Activated CD4-positive, CD25-positive, alpha-beta regulatory T cell treated with anti-CD3 and anti-CD28 coated beads, Interleukin-2, amount 50 U/mL, for 24 hours (primary cell): ENCODE results near the gene WDR13.
"Not testable (repeated sequence)": the region's sequence is repeated elsewhere in the genome, so short reads cannot be mapped to it uniquely, and the experiment has no call there.

Experiments
- ATAC-seq, 2 donors: fragments of 150-1000 bp; cut with Tn5 transposase; one replicate each; pipeline ENCODE4 v1.10.0; 2021; ENCODE audit warnings: mild to moderate bottlenecking in 1 of 2, moderate library complexity in 1 of 2

WDR13 gene

GRCh38 chrX:48597353-48598264 lies at the start of gene WDR13:
TSS of gene WDR13 (plus strand) at chrX:48597492. CDS start at chrX:48597997, 505 bp downstream.
- peak; percentile 87 to 92 for ATAC-seq

- ATAC-seq: no peak
Observed at GRCh38 chrX:48548871-48549270, 48.4 kb upstream of the WDR13 start.

DNA sequence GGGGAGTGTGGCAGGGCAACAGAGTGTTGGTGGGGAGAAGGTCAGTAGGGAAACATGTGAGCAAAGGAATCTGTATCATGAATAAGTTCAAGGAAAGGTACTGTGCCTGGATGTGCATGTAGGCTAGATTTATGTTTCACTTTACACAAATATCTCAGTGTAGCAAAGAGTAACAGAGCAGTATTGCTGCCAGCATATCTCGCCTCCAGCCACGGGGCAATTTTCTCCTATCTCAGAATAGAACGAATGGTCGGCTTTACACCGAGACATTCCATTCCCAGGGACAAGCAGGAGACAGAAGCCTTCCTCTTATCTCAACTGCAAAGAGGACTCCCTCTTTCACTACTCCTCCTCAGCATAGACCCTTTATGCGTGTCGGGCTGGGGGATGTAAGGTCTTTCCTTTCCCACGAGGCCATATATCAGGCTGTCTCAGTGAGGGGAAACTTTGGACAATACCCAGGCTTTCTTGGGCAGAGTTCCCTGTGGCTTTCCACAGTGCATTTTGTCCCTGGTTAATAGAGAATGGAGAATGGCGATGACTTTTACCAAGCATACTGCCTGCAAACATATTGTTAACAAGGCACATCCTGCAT lies 41.5 kb upstream of the WDR13 start:
- ATAC-seq: not testable (repeated sequence)

DNA sequence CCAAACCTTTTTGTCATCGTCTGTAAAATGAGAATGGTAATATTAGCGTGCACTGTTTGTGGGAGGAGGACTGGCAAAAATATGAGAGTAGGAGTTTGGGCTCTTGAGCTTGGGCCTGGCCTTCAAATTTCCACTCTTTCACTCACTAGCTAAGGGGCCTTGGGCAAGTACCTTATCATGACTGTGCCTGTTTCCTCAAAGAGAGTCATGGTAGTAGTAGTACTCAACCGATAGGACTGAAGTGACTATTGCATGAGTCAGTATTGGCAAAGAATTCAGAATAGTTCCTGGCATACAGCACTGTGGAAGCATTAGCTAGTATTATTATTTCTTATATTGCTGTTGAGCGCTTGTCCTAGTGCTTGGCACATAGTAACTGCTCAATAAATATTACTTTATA lies 39.0 kb upstream of the WDR13 start:
- ATAC-seq: peak; percentile 95 to 97

GRCh38 chrX:48559636-48560035 lies 37.7 kb upstream of the WDR13 start:
- no peak for ATAC-seq

- no peak for ATAC-seq
Observed at GRCh38 chrX:48560056-48560455, 37.2 kb upstream of the WDR13 start.

DNA sequence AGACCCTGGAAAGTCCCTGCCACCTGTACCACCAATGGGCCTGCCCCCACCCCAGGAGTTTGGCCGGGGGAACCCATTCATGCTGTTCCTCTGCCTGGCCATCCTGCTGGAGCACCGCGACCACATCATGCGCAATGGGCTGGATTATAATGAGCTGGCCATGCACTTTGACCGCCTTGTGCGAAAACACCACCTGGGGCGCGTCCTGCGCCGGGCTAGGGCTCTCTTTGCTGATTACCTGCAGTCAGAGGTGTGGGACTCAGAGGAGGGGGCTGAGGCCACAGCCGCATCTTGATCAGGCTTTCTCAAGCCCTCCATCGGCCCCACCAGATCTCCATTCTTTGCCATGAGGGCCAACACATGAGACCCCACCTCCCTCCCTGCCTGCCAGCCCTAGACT lies 36.6 kb upstream of the WDR13 start:
- no peak for ATAC-seq

DNA sequence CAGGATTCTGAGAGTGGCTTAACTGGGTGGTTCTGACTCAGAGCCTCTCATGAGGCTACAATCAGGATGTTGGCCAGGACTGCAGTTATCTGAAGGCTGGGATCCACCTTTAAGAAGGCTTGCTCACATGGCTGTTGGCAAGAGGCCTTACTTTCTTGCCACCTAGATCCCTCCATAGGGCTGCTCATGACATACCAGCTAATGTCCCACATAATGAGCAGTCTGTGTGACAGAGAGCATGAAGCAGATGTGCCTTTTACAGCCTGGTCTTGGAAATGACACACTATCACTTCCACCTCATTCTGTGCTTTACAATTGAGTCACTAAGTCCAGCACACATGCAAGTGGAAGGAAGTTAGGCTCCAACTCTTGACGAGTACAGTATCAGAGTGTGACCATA lies 27.3 kb upstream of the WDR13 start:
- peak; percentile 37 to 53 for ATAC-seq

GRCh38 chrX:48573690-48574269 lies 23.5 kb upstream of the WDR13 start:
- ATAC-seq: no peak

DNA sequence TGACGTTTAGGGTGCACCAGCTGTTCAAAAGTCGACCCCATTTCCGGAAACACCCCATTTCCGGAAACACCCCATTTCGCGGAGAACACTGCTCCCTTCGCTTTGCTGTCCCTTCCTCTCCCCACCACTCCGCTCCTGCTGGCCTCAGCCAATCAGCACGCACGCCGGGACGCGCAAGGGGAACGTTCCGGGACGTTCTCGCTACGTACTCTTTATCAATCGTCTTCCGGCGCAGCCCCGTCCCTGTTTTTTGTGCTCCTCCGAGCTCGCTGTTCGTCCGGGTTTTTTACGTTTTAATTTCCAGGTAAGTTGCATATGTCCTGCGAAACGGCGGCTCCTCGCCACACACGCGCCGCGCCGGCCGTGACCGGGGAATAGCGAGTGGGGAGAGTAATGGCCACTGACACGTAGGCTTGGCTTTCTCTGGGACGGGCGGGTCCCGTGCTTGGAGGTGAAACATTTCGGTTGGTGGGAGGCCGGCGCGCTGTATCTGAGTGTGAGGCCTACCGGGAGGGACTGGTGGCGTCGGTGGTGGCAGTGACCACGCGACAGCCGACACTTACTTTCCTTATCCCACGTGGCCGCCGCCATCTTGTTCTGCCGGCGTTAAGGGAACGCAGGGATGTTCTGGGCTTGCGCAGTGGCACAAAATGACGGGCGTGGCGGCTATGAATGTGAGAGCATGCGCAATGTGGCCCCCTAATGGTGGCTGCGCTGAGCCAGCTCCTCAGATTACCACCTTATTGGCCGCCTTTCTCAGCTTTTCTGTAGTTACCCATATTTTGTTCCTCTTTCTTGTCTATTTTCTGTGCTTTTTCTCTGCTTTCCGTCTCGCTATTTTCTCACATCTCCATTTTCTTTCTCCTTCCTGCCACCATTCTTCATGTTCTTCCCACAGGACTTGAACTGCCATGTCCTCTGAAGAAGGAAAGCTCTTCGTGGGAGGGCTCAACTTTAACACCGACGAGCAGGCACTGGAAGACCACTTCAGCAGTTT lies 22.7 kb upstream of the WDR13 start, which contains the start of gene RBM3:
RBM3 (plus strand) TSS at position 215 of the 997 bp plus-strand sequence; CDS start at position 912, 697 bp downstream.
- ATAC-seq: peak; percentile 92

GRCh38 chrX:48575642-48576041 lies 21.6 kb upstream of the WDR13 start:
- ATAC-seq: no peak

- no peak for ATAC-seq
Observed at GRCh38 chrX:48576108-48576507, 21.2 kb upstream of the WDR13 start.

DNA sequence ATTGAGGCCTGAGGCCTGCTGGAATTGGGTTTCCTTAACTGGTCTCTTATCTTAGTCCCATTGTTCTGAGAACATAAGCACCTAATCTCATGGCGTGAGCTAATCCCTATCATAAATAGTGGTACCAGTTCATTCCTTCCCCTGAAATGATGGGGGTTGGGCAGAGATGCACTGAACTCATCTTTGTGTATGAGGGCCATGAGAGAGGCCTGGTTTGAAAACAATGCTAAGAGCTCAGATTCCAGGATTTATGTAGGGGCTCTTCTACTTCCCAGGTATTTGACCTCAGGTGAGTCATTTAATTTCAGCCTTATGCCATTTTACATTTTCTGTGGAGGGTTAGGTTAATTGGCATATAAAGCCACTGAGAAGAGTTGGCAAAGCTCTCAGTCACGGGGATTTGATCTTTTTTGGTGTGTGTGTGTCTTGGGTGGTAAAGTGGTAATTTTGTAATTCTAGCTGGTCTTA lies 18.6 kb upstream of the WDR13 start:
- no peak for ATAC-seq

- ATAC-seq: no peak
Observed at GRCh38 chrX:48579259-48579658, 18.0 kb upstream of the WDR13 start.

DNA sequence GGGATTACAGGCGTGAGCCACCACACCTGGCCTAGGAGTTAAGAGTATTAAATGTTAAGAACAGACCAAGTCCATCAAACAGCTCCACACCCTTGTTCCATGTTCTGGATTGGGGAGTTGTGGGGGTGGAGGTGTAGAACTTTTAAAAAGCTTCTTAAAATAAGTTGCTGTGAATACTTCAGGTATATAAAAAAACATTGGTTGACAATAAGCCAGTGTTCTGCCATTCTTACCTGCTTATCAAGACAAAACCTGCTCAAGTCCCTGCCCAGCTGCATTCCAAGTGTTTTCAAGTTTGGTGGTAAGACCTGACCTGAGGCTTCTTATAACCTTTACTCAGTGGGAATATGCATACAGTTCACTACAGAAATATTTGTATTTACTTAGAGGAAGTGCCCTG lies 16.6 kb upstream of the WDR13 start:
- ATAC-seq: no peak

DNA sequence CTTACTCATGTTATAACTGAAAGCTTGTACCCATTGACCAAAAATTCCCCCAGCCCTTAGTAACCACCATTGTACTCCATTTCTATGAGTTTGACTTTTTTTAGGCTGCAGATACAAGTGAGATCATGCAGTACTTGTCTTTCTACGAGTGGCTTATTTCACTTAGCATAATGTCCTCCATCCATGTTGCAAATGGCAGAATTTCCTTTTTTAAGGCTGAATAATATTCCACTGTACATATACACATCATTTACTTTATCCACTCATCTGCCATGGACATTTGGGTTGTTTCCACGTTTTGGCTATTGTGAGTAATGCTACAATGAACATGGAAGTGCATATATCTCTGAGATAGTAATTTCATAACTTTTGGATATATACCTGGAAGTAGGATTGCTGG lies 12.6 kb upstream of the WDR13 start:
- ATAC-seq: peak in 1 of 2 donors; percentile 21

DNA sequence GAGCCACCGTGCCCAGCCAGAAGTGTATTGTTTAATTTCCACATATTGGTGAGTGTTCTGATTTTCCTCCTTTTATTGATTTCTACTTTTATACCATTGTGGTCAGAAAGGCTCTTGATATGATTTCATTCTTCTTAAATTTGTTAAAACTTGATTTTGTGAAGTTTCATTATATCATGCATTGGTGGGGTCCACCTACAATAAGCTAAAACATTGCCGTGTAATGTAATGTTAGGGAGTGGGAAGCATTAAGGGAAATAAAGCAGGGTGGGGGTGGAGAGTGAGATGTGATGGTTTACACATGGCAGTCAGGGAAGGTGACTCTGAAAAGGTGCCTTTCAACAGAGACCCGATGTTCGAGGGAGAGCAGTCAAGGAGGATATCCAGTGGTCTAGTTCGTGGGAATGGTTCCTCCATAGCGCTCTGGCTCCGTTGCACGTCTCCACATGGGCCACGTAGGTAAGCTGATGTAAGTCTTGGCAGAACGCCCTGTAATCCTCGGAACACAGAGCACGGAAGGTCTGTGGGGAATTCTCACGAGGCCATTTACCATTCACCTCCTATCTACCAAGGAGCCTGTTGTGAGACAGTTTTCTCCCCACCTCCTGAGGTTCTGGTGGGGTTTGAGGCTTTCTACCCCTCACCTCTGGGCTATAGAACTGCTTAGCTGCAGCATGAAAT lies 7.7 kb upstream of the WDR13 start:
- ATAC-seq: no peak

- no peak for ATAC-seq
Observed at GRCh38 chrX:48590203-48591103, 6.8 kb upstream of the WDR13 start.

- no peak for ATAC-seq
Observed at GRCh38 chrX:48591255-48591791, 6.0 kb upstream of the WDR13 start.

- ATAC-seq: no peak
Observed at GRCh38 chrX:48592971-48593370, 4.3 kb upstream of the WDR13 start.
